Peyer's patch (tissue), 4 donors: Measurements from ENCODE around the gene AOPEP.

ENCODE experiments used
- POLR2A ChIP-seq, 2 donors: fragments of 450-650 bp; IDR thresholded peaks; one replicate each; pipeline ENCODE4 v1.5.1; 2017; ENCODE audit warnings: antibody characterized with exemption in 2 of 2, mild to moderate bottlenecking in 2 of 2, moderate library complexity in 2 of 2
- TF ChIP-seq, protein P1 (sequence below), 6 experiments: fragments of 450-650 bp in 4 of 6; fragments of 200-600 bp in 2 of 6; sonication (generic) in 1 of 6; IDR thresholded peaks; one replicate each; pipeline ENCODE4 v1.5.1; 2017 to 2019; ENCODE audit warnings: antibody characterized with exemption in 6 of 6, mild to moderate bottlenecking in 3 of 6, moderate library complexity in 1 of 6

DNA sequence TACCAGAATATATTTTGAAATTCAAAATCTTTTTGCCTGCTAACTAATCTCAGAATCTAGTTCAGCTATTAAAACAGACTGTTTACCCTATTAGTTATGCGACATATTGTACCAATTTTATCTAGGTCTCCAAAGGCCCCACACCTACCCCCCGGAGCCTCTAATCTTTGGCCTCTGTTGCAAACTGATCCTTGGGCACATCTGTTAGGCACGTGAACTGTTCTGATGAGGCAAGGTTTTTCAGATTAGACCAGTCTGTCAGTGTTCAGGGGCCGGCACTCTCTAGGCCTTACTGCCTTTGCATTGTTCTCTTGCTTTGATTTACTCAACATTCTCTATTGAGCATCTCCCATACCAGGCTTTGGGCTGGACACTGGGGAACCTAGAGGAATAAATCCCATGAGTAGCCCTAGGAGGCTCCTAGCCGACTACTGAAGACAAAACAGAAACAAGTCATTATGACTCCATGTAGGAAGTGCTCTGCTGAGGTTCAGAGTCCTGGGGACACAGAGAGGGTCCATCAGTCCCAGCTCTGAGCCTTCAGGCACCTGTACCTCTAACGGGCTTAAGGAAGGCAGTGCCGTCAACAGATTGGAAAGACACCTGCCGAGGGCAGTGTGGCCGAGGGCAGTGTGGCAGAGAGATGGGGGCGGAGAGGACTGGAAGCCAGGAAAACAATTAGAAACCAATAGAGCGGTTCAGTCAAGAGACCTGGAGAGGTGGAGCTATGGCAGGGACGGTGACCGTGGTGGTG lies 245.1 kb downstream of the AOPEP start:
- TF ChIP-seq POLR2A (IDR thresholded peaks at IDR 0.05): no peak
- TF ChIP-seq, protein P1, sequence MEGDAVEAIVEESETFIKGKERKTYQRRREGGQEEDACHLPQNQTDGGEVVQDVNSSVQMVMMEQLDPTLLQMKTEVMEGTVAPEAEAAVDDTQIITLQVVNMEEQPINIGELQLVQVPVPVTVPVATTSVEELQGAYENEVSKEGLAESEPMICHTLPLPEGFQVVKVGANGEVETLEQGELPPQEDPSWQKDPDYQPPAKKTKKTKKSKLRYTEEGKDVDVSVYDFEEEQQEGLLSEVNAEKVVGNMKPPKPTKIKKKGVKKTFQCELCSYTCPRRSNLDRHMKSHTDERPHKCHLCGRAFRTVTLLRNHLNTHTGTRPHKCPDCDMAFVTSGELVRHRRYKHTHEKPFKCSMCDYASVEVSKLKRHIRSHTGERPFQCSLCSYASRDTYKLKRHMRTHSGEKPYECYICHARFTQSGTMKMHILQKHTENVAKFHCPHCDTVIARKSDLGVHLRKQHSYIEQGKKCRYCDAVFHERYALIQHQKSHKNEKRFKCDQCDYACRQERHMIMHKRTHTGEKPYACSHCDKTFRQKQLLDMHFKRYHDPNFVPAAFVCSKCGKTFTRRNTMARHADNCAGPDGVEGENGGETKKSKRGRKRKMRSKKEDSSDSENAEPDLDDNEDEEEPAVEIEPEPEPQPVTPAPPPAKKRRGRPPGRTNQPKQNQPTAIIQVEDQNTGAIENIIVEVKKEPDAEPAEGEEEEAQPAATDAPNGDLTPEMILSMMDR (IDR thresholded peaks at IDR 0.05): no peak
